Measurements from ENCODE around the gene RBM34. TPM values are rescaled to one million over a fixed set of nuclear protein-coding genes. Genes with fewer than 3 reads are reported as not detected.
A peak's percentile ranks its signal among the peaks of the same experiment; 100 is the strongest.

RBM34 gene
- 80.4 TPM for total RNA-seq (2013)
- polyA plus RNA-seq (10 to 100 TPM; 20.5 to 25.7 (median 22.5) TPM), polyA minus RNA-seq (20.0 and 29.8 TPM in 2 replicates), total RNA-seq (0.35 to 2.0 (median 0.75) reads per million in 11 experiments)

GRCh38 chr1:235160957-235161684, at the start of gene RBM34:
Gene RBM34 (minus strand): TSS chr1:235161250. CDS start chr1:235161226, 24 bp downstream.
- DNase-seq, result peak; percentile 88 to 92 (median 91)
- no peaks in the 10 kb centered on the region for H3K27me3 ChIP-seq (ENCODE audit: control insufficient read depth in 2 of 2, insufficient read depth in 2 of 2, low read length in 2 of 2)
- H3K9ac ChIP-seq (ENCODE audit: insufficient read depth, low read length, poor library complexity, severe bottlenecking), result peak within 1 kb of the TSS; percentile 84
- WGBS (ENCODE audit: insufficient coverage), result under 1% methylated on average over 45 of the region's 52 CpGs
- H3K36me3 ChIP-seq (replicated peaks in 1 of 2; ENCODE audit: control insufficient read depth in 1 of 2, insufficient read depth in 2 of 2, low read length in 2 of 2), result peaks cover 26 to 28% of the 10 kb centered on the region in 2 donors
- H3K36me3 Mint-ChIP-seq, result peaks cover 4 to 13% of the 10 kb centered on the region in 2 donors
- no peak for TF ChIP-seq CTCF (IDR thresholded peaks at IDR 0.05)
- peak within 1 kb of the TSS; percentile 75 to 97 (median 95) for H3K4me3 ChIP-seq (replicated peaks in 1 of 3; ENCODE audit: low read depth in 2 of 3, low read length in 3 of 3)
- peaks cover 12% of the 10 kb centered on the region for H3K4me1 Mint-ChIP-seq
- peak within 1 kb of the TSS; percentile 97 to 99 (median 99) for H3K27ac Mint-ChIP-seq
- peaks cover 45% of the 10 kb centered on the region for H3K79me2 ChIP-seq (ENCODE audit: insufficient read depth, low read length)
- peak within 1 kb of the TSS; percentile 85 for H2AFZ ChIP-seq (ENCODE audit: insufficient read depth, low read depth, low read length, poor library complexity, severe bottlenecking)
- H3K4me3 Mint-ChIP-seq, result peak within 1 kb of the TSS; percentile 99 to 100
- H3K9me3 ChIP-seq (replicated peaks in 1 of 2; ENCODE audit: control insufficient read depth in 1 of 2, insufficient read depth in 1 of 2, low read length in 2 of 2), result no peaks in the 10 kb centered on the region
- H3K27ac ChIP-seq (ENCODE audit: low read depth in 1 of 2, low read length in 2 of 2), result peak within 1 kb of the TSS; percentile 94 to 96
- peaks cover 0 to 5% (median 0%) of the 10 kb centered on the region in 7 donors for H3K9me3 Mint-ChIP-seq
- intact Hi-C loops (cut with micrococcal nuclease), result loop anchor here (5.0 kb wide), 2 partner anchors 34 to 166 kb away; partner anchors contain the start of genes ARID4B (in 1 of the 2), GGPS1 (in 1 of the 2) and TOMM20 (in 1 of the 2)
- H3K4me2 ChIP-seq (replicated peaks; ENCODE audit: extremely low read depth, low read length, poor library complexity, severe bottlenecking), result peak within 1 kb of the TSS; percentile 86
- H3K27me3 Mint-ChIP-seq (ENCODE audit: low read depth in 3 of 3), result no peaks in the 10 kb centered on the region
- H4K20me1 ChIP-seq (ENCODE audit: insufficient read depth, low read length), result peaks cover 7% of the 10 kb centered on the region
- H3K4me1 ChIP-seq (ENCODE audit: control insufficient read depth in 1 of 2, insufficient read depth in 2 of 2, low read length in 2 of 2), result peaks cover 14 to 23% of the 10 kb centered on the region in 2 donors

- Mint-ChIP-seq H3K36me3 (peaks cover 44 to 68% of the 10 kb centered on the region in 2 donors), H3K4me1 (no peaks in the 10 kb centered on the region), H3K9me3 (no peaks in the 10 kb centered on the region), H3K27ac (peak overlapping the region in 1 of 7 donors; percentile 31), H3K4me3 (no peak overlapping the region), H3K27me3 (ENCODE audit: low read depth in 3 of 3) (no peaks in the 10 kb centered on the region)
- Histone ChIP-seq H3K36me3 (replicated peaks in 1 of 2; ENCODE audit: control insufficient read depth in 1 of 2, insufficient read depth in 2 of 2, low read length in 2 of 2) (peaks cover 57 to 81% of the 10 kb centered on the region in 2 donors), H3K4me2 (replicated peaks; ENCODE audit: extremely low read depth, low read length, poor library complexity, severe bottlenecking) (no peak overlapping the region), H3K9ac (ENCODE audit: insufficient read depth, low read length, poor library complexity, severe bottlenecking) (no peak overlapping the region), H2AFZ (ENCODE audit: insufficient read depth, low read depth, low read length, poor library complexity, severe bottlenecking) (no peak overlapping the region), H3K27ac (ENCODE audit: low read depth in 1 of 2, low read length in 2 of 2) (no peak overlapping the region), H3K4me1 (ENCODE audit: control insufficient read depth in 1 of 2, insufficient read depth in 2 of 2, low read length in 2 of 2) (no peaks in the 10 kb centered on the region), H3K9me3 (replicated peaks in 1 of 2; ENCODE audit: control insufficient read depth in 1 of 2, insufficient read depth in 1 of 2, low read length in 2 of 2) (no peaks in the 10 kb centered on the region), H3K79me2 (ENCODE audit: insufficient read depth, low read length) (no peaks in the 10 kb centered on the region), H3K27me3 (ENCODE audit: control insufficient read depth in 2 of 2, insufficient read depth in 2 of 2, low read length in 2 of 2) (no peaks in the 10 kb centered on the region), H4K20me1 (ENCODE audit: insufficient read depth, low read length) (no peaks in the 10 kb centered on the region), H3K4me3 (replicated peaks in 1 of 3; ENCODE audit: low read depth in 2 of 3, low read length in 3 of 3) (no peak overlapping the region)
- TF ChIP-seq CTCF (IDR thresholded peaks at IDR 0.05), result no peak
- DNase-seq, result no peak
- 0% methylated on average over 2 of the region's 2 CpGs for WGBS (ENCODE audit: insufficient coverage)
- intact Hi-C loops (cut with micrococcal nuclease), result no loop called here
Observed at GRCh38 chr1:235207209-235207565, 46.1 kb upstream of the RBM34 start.
